Measurements from ENCODE around the gene OR52W1.

OR52W1 gene, protein sequence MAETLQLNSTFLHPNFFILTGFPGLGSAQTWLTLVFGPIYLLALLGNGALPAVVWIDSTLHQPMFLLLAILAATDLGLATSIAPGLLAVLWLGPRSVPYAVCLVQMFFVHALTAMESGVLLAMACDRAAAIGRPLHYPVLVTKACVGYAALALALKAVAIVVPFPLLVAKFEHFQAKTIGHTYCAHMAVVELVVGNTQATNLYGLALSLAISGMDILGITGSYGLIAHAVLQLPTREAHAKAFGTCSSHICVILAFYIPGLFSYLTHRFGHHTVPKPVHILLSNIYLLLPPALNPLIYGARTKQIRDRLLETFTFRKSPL

DNA sequence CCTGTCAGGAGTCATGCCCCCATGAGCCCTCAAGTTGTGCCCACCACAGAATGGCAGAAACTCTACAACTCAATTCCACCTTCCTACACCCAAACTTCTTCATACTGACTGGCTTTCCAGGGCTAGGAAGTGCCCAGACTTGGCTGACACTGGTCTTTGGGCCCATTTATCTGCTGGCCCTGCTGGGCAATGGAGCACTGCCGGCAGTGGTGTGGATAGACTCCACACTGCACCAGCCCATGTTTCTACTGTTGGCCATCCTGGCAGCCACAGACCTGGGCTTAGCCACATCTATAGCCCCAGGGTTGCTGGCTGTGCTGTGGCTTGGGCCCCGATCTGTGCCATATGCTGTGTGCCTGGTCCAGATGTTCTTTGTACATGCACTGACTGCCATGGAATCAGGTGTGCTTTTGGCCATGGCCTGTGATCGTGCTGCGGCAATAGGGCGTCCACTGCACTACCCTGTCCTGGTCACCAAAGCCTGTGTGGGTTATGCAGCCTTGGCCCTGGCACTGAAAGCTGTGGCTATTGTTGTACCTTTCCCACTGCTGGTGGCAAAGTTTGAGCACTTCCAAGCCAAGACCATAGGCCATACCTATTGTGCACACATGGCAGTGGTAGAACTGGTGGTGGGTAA lies at the start of gene OR52W1:
OR52W1 (plus strand) TSS at position 51 of the 637 bp plus-strand sequence; CDS start at position 51, 0 bp downstream.
- TF ChIP-seq, protein P1, sequence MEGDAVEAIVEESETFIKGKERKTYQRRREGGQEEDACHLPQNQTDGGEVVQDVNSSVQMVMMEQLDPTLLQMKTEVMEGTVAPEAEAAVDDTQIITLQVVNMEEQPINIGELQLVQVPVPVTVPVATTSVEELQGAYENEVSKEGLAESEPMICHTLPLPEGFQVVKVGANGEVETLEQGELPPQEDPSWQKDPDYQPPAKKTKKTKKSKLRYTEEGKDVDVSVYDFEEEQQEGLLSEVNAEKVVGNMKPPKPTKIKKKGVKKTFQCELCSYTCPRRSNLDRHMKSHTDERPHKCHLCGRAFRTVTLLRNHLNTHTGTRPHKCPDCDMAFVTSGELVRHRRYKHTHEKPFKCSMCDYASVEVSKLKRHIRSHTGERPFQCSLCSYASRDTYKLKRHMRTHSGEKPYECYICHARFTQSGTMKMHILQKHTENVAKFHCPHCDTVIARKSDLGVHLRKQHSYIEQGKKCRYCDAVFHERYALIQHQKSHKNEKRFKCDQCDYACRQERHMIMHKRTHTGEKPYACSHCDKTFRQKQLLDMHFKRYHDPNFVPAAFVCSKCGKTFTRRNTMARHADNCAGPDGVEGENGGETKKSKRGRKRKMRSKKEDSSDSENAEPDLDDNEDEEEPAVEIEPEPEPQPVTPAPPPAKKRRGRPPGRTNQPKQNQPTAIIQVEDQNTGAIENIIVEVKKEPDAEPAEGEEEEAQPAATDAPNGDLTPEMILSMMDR (IDR thresholded peaks at IDR 0.05), result no peak

DNA sequence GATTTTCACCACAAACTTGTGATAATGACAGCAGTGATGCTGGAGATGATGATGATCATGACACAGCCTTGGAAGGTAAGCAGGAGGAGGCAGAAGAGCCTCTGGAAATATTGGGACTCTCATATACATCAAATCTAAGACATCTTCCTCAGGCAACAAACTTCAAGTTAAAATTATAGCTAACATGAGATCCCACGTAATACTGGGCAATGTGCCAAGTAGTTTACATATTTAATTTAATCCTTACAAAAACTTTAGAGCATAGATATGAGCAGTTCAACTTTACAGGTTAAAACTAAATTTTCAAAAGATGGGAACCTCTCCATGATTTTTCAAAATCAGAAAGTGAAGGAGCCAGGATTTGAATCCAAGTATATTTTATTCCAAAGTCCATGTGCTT lies 47.9 kb upstream of the OR52W1 start:
- TF ChIP-seq, protein P1 (IDR thresholded peaks at IDR 0.05), result no peak

DNA sequence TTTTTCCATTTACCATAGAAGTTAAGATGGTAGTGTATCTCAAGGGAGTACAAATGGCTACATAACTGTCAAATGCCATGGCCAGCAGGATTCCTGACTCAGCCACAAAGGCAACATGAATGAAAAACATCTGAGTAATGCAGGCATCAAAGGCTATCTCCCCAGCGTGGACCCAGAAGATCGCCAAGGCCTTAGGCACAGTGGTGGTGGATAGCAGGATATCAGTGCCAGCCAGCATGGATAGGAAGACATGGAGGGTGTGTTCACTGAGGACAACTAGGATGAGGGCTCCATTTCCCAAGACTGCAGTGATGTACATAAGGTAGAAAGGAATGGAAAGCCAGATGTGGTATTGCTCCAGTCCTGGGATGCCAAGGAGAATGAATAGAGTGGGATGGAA lies 46.9 kb upstream of the OR52W1 start:
- TF ChIP-seq, protein P1 (IDR thresholded peaks at IDR 0.05), result no peak

DNA sequence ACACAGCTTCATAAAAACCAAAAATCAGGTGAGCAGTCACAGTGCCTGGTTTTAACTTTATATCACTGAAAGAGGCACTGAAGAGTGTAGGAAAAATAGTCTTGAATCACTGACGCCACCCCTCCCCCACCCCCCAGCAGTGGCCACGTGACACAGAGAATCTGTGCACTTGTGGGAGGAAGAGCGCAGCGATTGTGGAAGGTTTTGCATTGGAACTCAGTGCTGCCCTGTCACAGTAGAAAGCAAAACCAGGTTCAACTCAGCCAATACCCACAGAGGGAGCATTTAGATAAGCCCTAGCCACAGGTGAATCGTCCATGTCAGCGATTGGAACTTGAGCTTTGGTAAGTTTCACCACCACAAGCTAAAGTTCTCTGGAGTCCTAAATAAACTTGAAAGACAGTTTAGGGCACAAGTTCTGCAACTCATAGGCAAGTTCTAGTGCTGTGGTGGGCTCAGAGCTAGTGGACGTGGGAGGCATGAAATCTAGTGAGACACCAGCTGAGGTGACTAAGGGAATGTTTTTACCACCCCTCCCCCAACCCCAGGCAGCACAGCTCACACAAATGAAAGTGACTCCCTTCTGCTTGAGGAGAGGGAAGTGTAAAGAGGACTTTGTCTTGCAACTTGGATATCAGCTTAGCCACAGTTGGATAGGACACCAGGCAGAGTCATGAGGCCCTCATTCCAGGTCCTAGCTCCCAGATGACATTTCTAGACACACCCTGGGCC lies 42.2 kb upstream of the OR52W1 start:
- TF ChIP-seq, protein P1 (IDR thresholded peaks at IDR 0.05), result no peak

DNA sequence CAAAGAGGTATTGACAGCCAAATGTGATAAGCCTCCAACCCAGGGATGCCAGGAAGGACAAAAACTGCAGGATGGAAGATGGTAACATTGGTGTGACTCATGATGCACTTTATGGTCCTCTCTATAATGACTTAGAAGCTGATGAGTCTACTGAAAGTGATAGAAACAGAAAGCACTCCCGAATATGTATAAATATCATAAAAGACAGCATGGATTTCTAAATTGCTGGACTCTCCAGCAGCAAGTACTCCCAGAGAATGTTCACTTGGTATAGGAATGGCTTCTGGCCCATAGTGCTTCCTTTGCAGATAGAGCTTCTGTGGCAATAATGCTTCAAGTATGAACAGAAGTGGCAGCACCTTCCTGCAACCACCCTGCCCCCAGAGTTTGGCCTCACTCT lies 28.8 kb upstream of the OR52W1 start, which contains the start of gene OR52B2:
OR52B2 (minus strand) TSS at position 101 of the 400 bp plus-strand sequence; CDS start at position 101, 0 bp downstream.
- TF ChIP-seq, protein P1 (IDR thresholded peaks at IDR 0.05), result no peak

DNA sequence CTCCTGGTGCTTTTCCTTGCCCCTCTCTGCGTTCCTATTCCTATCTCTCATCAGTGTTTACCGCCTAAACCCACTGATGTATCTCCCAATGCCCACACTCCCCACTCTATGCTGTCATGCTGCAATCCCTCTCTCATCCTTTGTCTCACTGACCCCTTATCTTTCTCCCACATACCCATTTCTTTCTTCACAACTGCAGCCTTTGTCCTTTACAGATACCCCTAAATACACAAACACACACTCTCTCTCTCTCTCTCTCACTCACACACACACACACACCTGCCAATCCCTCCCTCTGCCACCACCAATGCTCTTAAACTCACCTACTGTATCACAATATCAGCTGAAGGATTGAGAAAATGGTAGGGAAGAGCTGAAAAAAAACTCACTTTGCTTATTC lies 23.6 kb upstream of the OR52W1 start:
- TF ChIP-seq, protein P1 (IDR thresholded peaks at IDR 0.05), result no peak

DNA sequence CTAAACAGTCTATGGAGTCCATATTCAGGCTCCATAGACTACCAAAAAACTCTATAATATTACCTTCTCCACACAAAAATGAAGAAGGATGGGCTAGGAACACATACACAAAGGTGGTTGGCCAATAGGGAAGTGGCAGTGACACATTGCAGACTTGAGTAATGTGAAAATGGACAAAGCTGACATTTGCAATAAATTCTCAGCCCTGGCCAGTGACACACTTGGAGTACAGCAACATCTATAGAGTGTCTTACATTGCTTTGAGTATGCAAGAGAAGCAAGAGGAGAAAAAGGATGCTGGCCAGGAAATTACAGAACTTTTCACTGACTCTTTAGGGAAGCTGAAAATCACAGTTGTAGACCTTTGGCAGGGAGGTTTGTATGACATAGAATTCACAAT lies 7.3 kb upstream of the OR52W1 start:
- TF ChIP-seq, protein P1 (IDR thresholded peaks at IDR 0.05), result no peak

Measured in LNCAP (cell line).